ENCODE results near the gene PSME3IP1.

Gene PSME3IP1

DNA sequence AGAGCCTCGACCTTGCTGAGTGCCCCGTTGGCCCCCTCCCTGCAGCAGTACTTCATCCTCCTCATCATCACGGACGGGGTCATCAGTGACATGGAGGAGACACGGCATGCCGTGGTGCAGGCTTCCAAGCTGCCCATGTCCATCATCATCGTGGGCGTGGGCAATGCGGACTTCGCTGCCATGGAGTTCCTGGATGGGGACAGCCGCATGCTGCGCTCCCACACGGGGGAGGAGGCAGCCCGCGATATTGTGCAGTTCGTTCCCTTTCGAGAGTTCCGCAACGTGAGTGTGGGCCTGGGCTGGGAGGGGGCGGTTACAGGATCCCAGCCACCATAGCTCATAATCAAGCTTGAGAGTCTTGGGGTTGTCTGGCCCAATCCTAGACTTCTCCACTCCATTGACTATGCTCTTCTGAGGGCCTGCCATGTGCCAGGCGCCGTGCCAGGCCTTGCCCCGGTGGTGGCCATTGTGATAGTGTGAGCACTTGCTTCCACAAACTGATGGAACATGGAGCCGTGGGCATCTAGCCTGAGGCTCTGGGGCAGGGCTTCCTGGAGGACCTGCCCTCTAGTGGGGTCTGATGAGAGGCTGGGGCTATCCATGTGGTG is 39.7 kb downstream of the PSME3IP1 start:
- TF ChIP-seq ZBTB7A (IDR thresholded peaks at IDR 0.05; ENCODE audit: low read depth), result no peak
- TF ChIP-seq RAD21 (IDR thresholded peaks at IDR 0.05; ENCODE audit: low read depth), result no peak
- no peak for TF ChIP-seq FOXM1 (IDR thresholded peaks at IDR 0.05; ENCODE audit: borderline replicate concordance, low read depth)
- TF ChIP-seq, protein P1, sequence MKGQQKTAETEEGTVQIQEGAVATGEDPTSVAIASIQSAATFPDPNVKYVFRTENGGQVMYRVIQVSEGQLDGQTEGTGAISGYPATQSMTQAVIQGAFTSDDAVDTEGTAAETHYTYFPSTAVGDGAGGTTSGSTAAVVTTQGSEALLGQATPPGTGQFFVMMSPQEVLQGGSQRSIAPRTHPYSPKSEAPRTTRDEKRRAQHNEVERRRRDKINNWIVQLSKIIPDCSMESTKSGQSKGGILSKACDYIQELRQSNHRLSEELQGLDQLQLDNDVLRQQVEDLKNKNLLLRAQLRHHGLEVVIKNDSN (IDR thresholded peaks at IDR 0.05), result no peak
- no peak for TF ChIP-seq YY1 (IDR thresholded peaks at IDR 0.05; ENCODE audit: low read depth)
- TF ChIP-seq TAF1 (IDR thresholded peaks at IDR 0.05; ENCODE audit: low read depth), result no peak
- TF ChIP-seq EGR1 (IDR thresholded peaks at IDR 0.05), result no peak
- no peak for TF ChIP-seq REST (IDR thresholded peaks at IDR 0.05; ENCODE audit: low read depth)
- TF ChIP-seq CEBPB (IDR thresholded peaks at IDR 0.05), result no peak
- TF ChIP-seq CREB1 (IDR thresholded peaks at IDR 0.05; ENCODE audit: low read depth), result no peak
- TF ChIP-seq, protein P2, sequence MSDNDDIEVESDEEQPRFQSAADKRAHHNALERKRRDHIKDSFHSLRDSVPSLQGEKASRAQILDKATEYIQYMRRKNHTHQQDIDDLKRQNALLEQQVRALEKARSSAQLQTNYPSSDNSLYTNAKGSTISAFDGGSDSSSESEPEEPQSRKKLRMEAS (IDR thresholded peaks at IDR 0.05), result no peak
- no peak for TF ChIP-seq NFIC (IDR thresholded peaks at IDR 0.05)
- TF ChIP-seq TCF12 (IDR thresholded peaks at IDR 0.05; ENCODE audit: low read depth), result no peak

- TF ChIP-seq EP300 (IDR thresholded peaks at IDR 0.05; ENCODE audit: borderline replicate concordance), result no peak
- no peak for TF ChIP-seq YY1 (IDR thresholded peaks at IDR 0.05; ENCODE audit: low read depth)
- TF ChIP-seq TAF1 (IDR thresholded peaks at IDR 0.05; ENCODE audit: low read depth), result no peak
- no peak for TF ChIP-seq TCF12 (IDR thresholded peaks at IDR 0.05; ENCODE audit: low read depth)
- no peak for TF ChIP-seq CREB1 (IDR thresholded peaks at IDR 0.05; ENCODE audit: low read depth)
- no peak for TF ChIP-seq REST (IDR thresholded peaks at IDR 0.05; ENCODE audit: low read depth)
- TF ChIP-seq RAD21 (IDR thresholded peaks at IDR 0.05; ENCODE audit: low read depth), result no peak
- no peak for TF ChIP-seq NFIC (IDR thresholded peaks at IDR 0.05)
- TF ChIP-seq ZBTB7A (IDR thresholded peaks at IDR 0.05; ENCODE audit: low read depth), result no peak
- TF ChIP-seq, protein P1 (IDR thresholded peaks at IDR 0.05), result no peak
- TF ChIP-seq CEBPB (IDR thresholded peaks at IDR 0.05), result no peak
- no peak for TF ChIP-seq EGR1 (IDR thresholded peaks at IDR 0.05)
- TF ChIP-seq FOXM1 (IDR thresholded peaks at IDR 0.05; ENCODE audit: borderline replicate concordance, low read depth), result no peak
- TF ChIP-seq TEAD4 (IDR thresholded peaks at IDR 0.05), result no peak
- TF ChIP-seq, protein P2 (IDR thresholded peaks at IDR 0.05), result no peak
Measured at GRCh38 chr16:57145046-57146021, 40.5 kb downstream of the PSME3IP1 start.

GRCh38 chr16:57144027-57144426 is 41.8 kb downstream of the PSME3IP1 start:
- TF ChIP-seq ZBTB7A (IDR thresholded peaks at IDR 0.05; ENCODE audit: low read depth) (no peak), CEBPB (IDR thresholded peaks at IDR 0.05) (no peak), EGR1 (IDR thresholded peaks at IDR 0.05) (no peak), TCF12 (IDR thresholded peaks at IDR 0.05; ENCODE audit: low read depth) (no peak), TAF1 (IDR thresholded peaks at IDR 0.05; ENCODE audit: low read depth) (no peak), REST (IDR thresholded peaks at IDR 0.05; ENCODE audit: low read depth) (no peak), TEAD4 (IDR thresholded peaks at IDR 0.05) (no peak), FOXM1 (IDR thresholded peaks at IDR 0.05; ENCODE audit: borderline replicate concordance, low read depth) (no peak), YY1 (IDR thresholded peaks at IDR 0.05; ENCODE audit: low read depth) (no peak)
- TF ChIP-seq, protein P1 (IDR thresholded peaks at IDR 0.05), result no peak

Data from Ishikawa (cell line).